Thyroid gland (tissue), 4 donors: ENCODE measurements around the gene MYO1E. TPM values are rescaled to one million over a fixed set of nuclear protein-coding genes. Genes with fewer than 3 reads are reported as not detected.

Experiments used
- DNase-seq, 2 donors: peaks; one replicate each; pipeline ENCODE4 v3.0.0-alpha.2; 2019
- H3K27ac ChIP-seq, 3 donors: fragments of 200-600 bp; sonication (generic); 1 replicate in 2 of 3; 2 replicates in 1 of 3; pipeline ENCODE4 v1.5.1; 2016 to 2019; ENCODE audit warnings: mild to moderate bottlenecking in 1 of 3, moderate library complexity in 1 of 3
- H3K27me3 ChIP-seq: fragments of 200-600 bp; sonication (generic); one replicate; pipeline ENCODE4 v1.5.1; 2019
- H3K36me3 ChIP-seq, 2 donors: fragments of 200-600 bp; sonication (generic); one replicate each; pipeline ENCODE4 v1.5.1; 2016 to 2019
- H3K4me1 ChIP-seq, 2 donors: fragments of 200-600 bp; sonication (generic); one replicate each; pipeline ENCODE4 v1.5.1; 2017 to 2019
- H3K4me3 ChIP-seq, 3 donors: fragments of 200-600 bp; sonication (generic); replicated peaks in 1 of 3; 1 replicate in 2 of 3; 2 replicates in 1 of 3; pipeline ENCODE4 v1.5.1; 2016; ENCODE audit warnings: mild to moderate bottlenecking in 1 of 3
- H3K9me3 ChIP-seq: fragments of 200-600 bp; sonication (generic); one replicate; pipeline ENCODE4 v1.5.1; 2017
- CTCF ChIP-seq, 6 experiments: fragments of 200-600 bp in 3 of 6; fragments of 450-650 bp in 3 of 6; sonication (generic) in 3 of 6; IDR thresholded peaks; one replicate each; pipeline ENCODE4 v1.5.1; 2016 to 2019; ENCODE audit warnings: antibody characterized with exemption in 6 of 6, mild to moderate bottlenecking in 2 of 6, inconsistent platforms in 1 of 6, moderate library complexity in 1 of 6
- POLR2A ChIP-seq, 2 donors: fragments of 450-650 bp; IDR thresholded peaks; one replicate each; pipeline ENCODE4 v1.6.1; 2017; ENCODE audit warnings: antibody characterized with exemption in 2 of 2, mild to moderate bottlenecking in 2 of 2, moderate library complexity in 1 of 2
- WGBS, 2 donors: methylation state at CpG; one replicate each; pipeline ENCODE4 v1.1.5; 2017; 5-methylcytosine and 5-hydroxymethylcytosine counted together
- intact Hi-C: fragments of 100-400 bp; cut with DNase I; formaldehyde crosslinking; loops from one replicate; pipeline ENCODE4 v1.15.1; 2023
- total RNA-seq, 4 donors: library from RNA; depleted of rRNA; stranded (reverse); fragments of >200 nt; gene quantifications; one replicate each; pipeline ENCODE4 v1.2.3, GENCODE V29; 2016

MYO1E gene
- total RNA-seq, 4 donors from 2014 or later: 19.5 to 56.6 (median 34.6) TPM

- Histone ChIP-seq H3K4me1 (no peaks in the 10 kb centered on the region), H3K4me3 (no peak overlapping the region), H3K27me3 (no peaks in the 10 kb centered on the region), H3K36me3 (peaks cover 2 to 10% of the 10 kb centered on the region in 2 donors), H3K27ac (no peak overlapping the region), H3K9me3 (no peaks in the 10 kb centered on the region)
- no peak for DNase-seq
- TF ChIP-seq CTCF (IDR thresholded peaks at IDR 0.05) (no peak), POLR2A (IDR thresholded peaks at IDR 0.05) (no peak)
- 89% methylated on average over 10 of the region's 10 CpGs for WGBS, 2 donors
- intact Hi-C loops: no loop called here
Measured at GRCh38 chr15:59199626-59200465, 172.8 kb downstream of the MYO1E start.

DNA sequence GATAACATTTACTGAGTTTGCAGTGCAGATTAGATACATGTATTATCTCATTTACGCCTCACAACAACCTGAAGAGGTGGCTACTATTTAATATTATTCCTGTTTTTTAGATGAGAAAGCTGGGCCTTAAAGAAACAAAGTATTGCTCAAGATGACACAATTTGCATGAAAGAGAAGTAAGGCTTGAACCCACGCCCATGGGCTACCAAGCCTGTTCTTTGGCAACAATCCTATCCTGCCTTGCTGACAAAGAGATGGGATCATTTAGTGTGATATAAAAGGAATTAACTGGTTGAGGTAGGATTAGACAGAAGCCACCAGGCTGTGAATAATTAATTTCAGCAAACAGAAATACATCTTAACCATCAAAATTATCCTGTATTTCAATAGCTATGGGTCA, 175.2 kb downstream of the MYO1E start:
- WGBS, 2 donors: 96% methylated on average over 2 of the region's 2 CpGs
- no peak for DNase-seq
- Histone ChIP-seq H3K4me1 (no peaks in the 10 kb centered on the region), H3K27ac (no peak overlapping the region), H3K36me3 (peaks cover 6 to 11% of the 10 kb centered on the region in 2 donors), H3K27me3 (no peaks in the 10 kb centered on the region), H3K4me3 (no peak overlapping the region), H3K9me3 (no peaks in the 10 kb centered on the region)
- intact Hi-C loops: no loop called here
- TF ChIP-seq CTCF (IDR thresholded peaks at IDR 0.05): no peak
- TF ChIP-seq POLR2A (IDR thresholded peaks at IDR 0.05): no peak

DNA sequence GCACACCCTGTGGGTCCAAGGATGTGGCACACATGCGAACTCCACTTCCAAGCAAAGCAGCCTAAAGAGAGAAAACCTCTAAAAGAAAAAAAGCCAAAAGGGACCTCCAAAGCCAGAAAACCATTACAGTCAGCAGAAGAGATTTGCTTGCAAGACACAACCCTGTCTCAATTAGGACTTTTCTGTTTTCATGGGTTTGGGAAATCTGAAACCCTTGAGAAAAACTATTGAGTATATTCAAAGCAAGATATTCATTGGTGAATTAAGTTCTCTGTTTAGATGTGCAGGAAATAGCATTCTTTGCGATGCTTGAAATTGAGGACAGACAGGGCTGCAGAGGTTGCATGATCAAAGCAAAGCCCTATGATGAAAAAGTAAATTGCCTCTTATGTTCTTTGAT, 176.3 kb downstream of the MYO1E start:
- no peak for DNase-seq
- H3K27me3 ChIP-seq: no peaks in the 10 kb centered on the region
- H3K4me1 ChIP-seq: no peaks in the 10 kb centered on the region
- intact Hi-C loops: no loop called here
- H3K4me3 ChIP-seq: no peak overlapping the region
- no peaks in the 10 kb centered on the region for H3K9me3 ChIP-seq
- no peak for TF ChIP-seq POLR2A (IDR thresholded peaks at IDR 0.05)
- TF ChIP-seq CTCF (IDR thresholded peaks at IDR 0.05): no peak
- no peak overlapping the region for H3K27ac ChIP-seq
- WGBS, 2 donors: 93 to 95% methylated on average over 2 of the region's 2 CpGs
- peaks cover 6 to 13% of the 10 kb centered on the region in 2 donors for H3K36me3 ChIP-seq

DNA sequence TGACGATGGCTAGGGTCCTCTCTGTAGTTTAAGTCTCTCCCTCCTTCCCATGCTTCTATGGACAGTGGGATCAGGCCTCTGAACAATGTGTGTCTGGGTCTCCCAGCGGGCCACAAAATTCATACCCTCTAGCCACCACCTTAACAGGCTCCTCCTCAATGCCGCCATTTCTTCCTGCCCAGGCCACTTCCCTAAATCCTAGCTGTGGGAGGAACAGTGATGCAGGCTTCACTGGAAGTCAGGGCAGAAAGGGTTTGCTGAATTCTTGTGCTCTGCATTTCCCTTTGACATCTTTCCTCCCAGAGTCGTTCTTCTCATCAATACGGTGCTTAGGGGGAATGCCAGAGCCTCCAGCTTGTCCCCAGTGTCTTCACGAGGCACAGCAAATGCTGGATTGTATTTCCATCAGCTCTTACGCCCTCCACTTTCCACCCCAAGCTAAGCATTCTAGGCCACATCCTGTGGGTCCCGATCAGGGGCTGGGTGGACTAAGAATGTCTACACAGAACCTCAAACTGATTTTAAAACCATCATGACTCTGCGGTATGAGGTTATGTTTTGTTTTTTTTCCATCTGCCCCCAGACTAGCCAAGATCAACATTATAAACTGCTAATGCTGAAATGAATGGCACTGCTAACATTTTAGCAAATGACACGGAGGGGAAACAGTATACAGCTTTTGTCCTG, 177.9 kb downstream of the MYO1E start:
- H3K36me3 ChIP-seq: peaks cover 6 to 13% of the 10 kb centered on the region in 2 donors

More for the DNA sequence above, 177.9 kb downstream of the MYO1E start:
- DNase-seq: no peak
- Histone ChIP-seq H3K4me3 (no peak overlapping the region), H3K27ac (no peak overlapping the region), H3K27me3 (no peaks in the 10 kb centered on the region), H3K4me1 (no peaks in the 10 kb centered on the region), H3K9me3 (no peaks in the 10 kb centered on the region)
- TF ChIP-seq CTCF (IDR thresholded peaks at IDR 0.05) (no peak), POLR2A (IDR thresholded peaks at IDR 0.05) (no peak)
- intact Hi-C loops: no loop called here
- 93 to 95% methylated on average over 10 of the region's 10 CpGs for WGBS, 2 donors
